Keratinocyte (primary cell): ENCODE measurements around the gene AOAH. TPM values are rescaled to one million over a fixed set of nuclear protein-coding genes. Genes with fewer than 3 reads are reported as not detected.

Experiments used
- DNase-seq: peaks from one replicate; pipeline ENCODE4 v3.0.0-alpha.2; 2011; ENCODE audit warnings: low read depth, missing footprints, low spot score
- FAIRE-seq: peaks from 2 replicates; lab custom pipeline; 2011; peaks lifted over from hg19 to GRCh38; lab: Jason Lieb, UNC
- H2AFZ ChIP-seq: 2 replicates; pipeline ENCODE4 v1.6.0; 2012; ENCODE audit warnings: low read length, control low read depth, inconsistent platforms; ENCODE audit not compliant: control insufficient read depth
- H3K27ac ChIP-seq: 2 replicates; pipeline ENCODE4 v1.5.1; 2011; ENCODE audit warnings: low read length; ENCODE audit not compliant: control insufficient read depth, insufficient read depth
- H3K27me3 ChIP-seq: 3 replicates; pipeline ENCODE4 v1.6.0; 2011; ENCODE audit warnings: low read length; ENCODE audit not compliant: control insufficient read depth, insufficient read depth; ENCODE audit errors: extremely low read depth
- H3K36me3 ChIP-seq, 2 experiments: 2 replicates in 1 of 2; 3 replicates in 1 of 2; pipeline ENCODE4 v1.5.1; 2011; ENCODE audit warnings: low read length in 2 of 2, mild to moderate bottlenecking in 1 of 2; ENCODE audit not compliant: control insufficient read depth in 2 of 2, insufficient read depth in 2 of 2; ENCODE audit errors: extremely low read depth in 1 of 2
- H3K4me1 ChIP-seq: 3 replicates; pipeline ENCODE4 v1.5.1; 2011; ENCODE audit warnings: low read length; ENCODE audit not compliant: control insufficient read depth, insufficient read depth; ENCODE audit errors: extremely low read depth
- H3K4me2 ChIP-seq: 3 replicates; pipeline ENCODE4 v1.6.0; 2011; ENCODE audit warnings: low read depth, low read length; ENCODE audit not compliant: control insufficient read depth, insufficient read depth; ENCODE audit errors: extremely low read depth
- H3K4me3 ChIP-seq, 3 experiments: fragments of 200-600 bp in 1 of 3; sonication (generic) in 1 of 3; 2 replicates in 2 of 3; 3 replicates in 1 of 3; pipeline ENCODE4 v1.5.1; 2011 to 2016; ENCODE audit warnings: low read length in 3 of 3, mild to moderate bottlenecking in 3 of 3, control low read depth in 2 of 3, inconsistent platforms in 1 of 3, low read depth in 1 of 3, mixed read lengths in 1 of 3, mixed run types in 1 of 3, moderate library complexity in 1 of 3; ENCODE audit not compliant: control insufficient read depth in 2 of 3, insufficient read depth in 2 of 3; ENCODE audit errors: extremely low read depth in 1 of 3
- H3K79me2 ChIP-seq: 2 replicates; pipeline ENCODE4 v1.6.0; 2012; ENCODE audit warnings: low read length; ENCODE audit not compliant: control insufficient read depth, insufficient read depth
- H3K9ac ChIP-seq: 3 replicates; pipeline ENCODE4 v1.6.0; 2011; ENCODE audit warnings: low read length; ENCODE audit not compliant: control insufficient read depth, insufficient read depth; ENCODE audit errors: extremely low read depth
- H3K9me1 ChIP-seq: 3 replicates; pipeline ENCODE4 v1.6.0; 2011; ENCODE audit warnings: low read length; ENCODE audit not compliant: control insufficient read depth, insufficient read depth; ENCODE audit errors: extremely low read depth
- H3K9me3 ChIP-seq: 2 replicates; pipeline ENCODE4 v1.5.1; 2012; ENCODE audit warnings: low read depth, low read length; ENCODE audit not compliant: control insufficient read depth
- H4K20me1 ChIP-seq: 3 replicates; pipeline ENCODE4 v1.6.0; 2011; ENCODE audit warnings: low read length; ENCODE audit not compliant: control insufficient read depth, insufficient read depth; ENCODE audit errors: extremely low read depth
- CTCF ChIP-seq, 3 experiments: IDR thresholded peaks in 1 of 3; conservative IDR thresholded peaks in 1 of 3; optimal IDR thresholded peaks in 1 of 3; 2 replicates in 2 of 3; 3 replicates in 1 of 3; pipeline versions ENCODE3 to v1.5.1; 2011; ENCODE audit warnings: low read length in 3 of 3, mild to moderate bottlenecking in 3 of 3, moderate library complexity in 2 of 3, control low read depth in 1 of 3, inconsistent platforms in 1 of 3; ENCODE audit not compliant: insufficient read depth in 2 of 3; ENCODE audit errors: extremely low read depth in 1 of 3
- EZH2 ChIP-seq: IDR thresholded peaks from one replicate; pipeline ENCODE4 v1.6.1; 2012; ENCODE audit warnings: inconsistent platforms, mild to moderate bottlenecking, low read length, moderate library complexity
- dilution Hi-C: fragments of 300-500 bp; cut with MboI; formaldehyde crosslinking; loops from one replicate; pipeline ENCODE4 v1.7.0; 2020; ENCODE audit warnings: low sequenced_read_pairs; ENCODE audit not compliant: extremely low pct_ligation_motif_present
- polyA plus RNA-seq, 5 experiments: library from polyadenylated mRNA; depleted of rRNA in 3 of 5; stranded (reverse) in 3 of 5; stranded (forward) in 1 of 5; unstranded in 1 of 5; fragments of >200 nt; gene quantifications; 1 replicate in 1 of 5; 2 replicates in 3 of 5; 3 replicates in 1 of 5; pipeline versions ENCODE4 v1.2.1 to v1.2.3, GENCODE V29; 2011 to 2012; ENCODE audit warnings: missing spikeins in 2 of 5, low read depth in 1 of 5, low replicate concordance in 1 of 5

Gene AOAH
- polyA plus RNA-seq, 1 donor (not counting 4 experiments of a cell fraction or from before 2014, with no cell fraction given), result 0.43 TPM

- no peaks in the 10 kb centered on the region for H3K36me3 ChIP-seq
- no peak overlapping the region for H3K4me3 ChIP-seq
- dilution Hi-C loops, result no loop called here
- no peak overlapping the region for H2AFZ ChIP-seq
- no peaks in the 10 kb centered on the region for H3K27me3 ChIP-seq
- H3K4me2 ChIP-seq, result no peak overlapping the region
- H4K20me1 ChIP-seq, result no peaks in the 10 kb centered on the region
- no peaks in the 10 kb centered on the region for H3K9me3 ChIP-seq
- no peak for TF ChIP-seq CTCF (optimal IDR thresholded peaks at IDR 0.05 in 1 of 3, IDR thresholded peaks at IDR 0.05 in 1 of 3, conservative IDR thresholded peaks at IDR 0.05 in 1 of 3; ENCODE audit: extremely low read depth in 1 of 3, insufficient read depth in 2 of 3, low read length in 3 of 3)
- TF ChIP-seq EZH2, result no peak
- no peak for DNase-seq
- FAIRE-seq, result no peak
- no peak overlapping the region for H3K27ac ChIP-seq
- peaks cover 7% of the 10 kb centered on the region for H3K4me1 ChIP-seq
- no peak overlapping the region for H3K9ac ChIP-seq
- no peaks in the 10 kb centered on the region for H3K9me1 ChIP-seq
- H3K79me2 ChIP-seq, result no peaks in the 10 kb centered on the region
Observed at GRCh38 chr7:36512616-36513015, 211.7 kb downstream of the AOAH start.

DNA sequence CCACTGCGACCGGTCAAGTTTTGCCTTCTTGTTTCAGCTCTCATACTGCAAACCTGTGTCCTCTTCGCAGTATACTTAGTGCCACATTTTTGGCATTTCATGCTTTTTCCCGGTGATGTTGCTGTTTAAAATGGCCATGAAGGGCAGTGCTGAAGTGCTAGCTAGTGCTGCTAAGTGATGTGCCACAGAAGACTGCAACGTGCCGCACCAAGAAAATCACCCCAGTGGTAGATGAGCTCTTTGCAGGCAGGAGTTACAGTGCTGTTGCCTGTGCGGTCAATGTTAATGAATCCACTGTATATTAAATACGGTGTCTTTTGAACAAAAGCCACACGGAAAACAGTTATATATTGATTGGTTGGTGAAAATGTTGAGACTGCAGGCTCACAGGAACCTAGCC lies 214.3 kb downstream of the AOAH start:
- H3K79me2 ChIP-seq, result no peaks in the 10 kb centered on the region
- no peaks in the 10 kb centered on the region for H3K9me1 ChIP-seq
- DNase-seq (no peak), FAIRE-seq (no peak)
- H3K9ac ChIP-seq, result no peak overlapping the region
- no peaks in the 10 kb centered on the region for H3K27me3 ChIP-seq
- no peak overlapping the region for H3K27ac ChIP-seq
- H2AFZ ChIP-seq, result no peak overlapping the region
- TF ChIP-seq EZH2 (no peak), CTCF (optimal IDR thresholded peaks at IDR 0.05 in 1 of 3, IDR thresholded peaks at IDR 0.05 in 1 of 3, conservative IDR thresholded peaks at IDR 0.05 in 1 of 3; ENCODE audit: extremely low read depth in 1 of 3, insufficient read depth in 2 of 3, low read length in 3 of 3) (no peak)
- peaks cover 11% of the 10 kb centered on the region for H3K4me1 ChIP-seq
- H3K36me3 ChIP-seq, result no peaks in the 10 kb centered on the region
- H3K4me3 ChIP-seq, result no peak overlapping the region
- dilution Hi-C loops, result no loop called here
- no peaks in the 10 kb centered on the region for H3K9me3 ChIP-seq
- no peak overlapping the region for H3K4me2 ChIP-seq
- H4K20me1 ChIP-seq, result no peaks in the 10 kb centered on the region
